Caki2 (cell line): Measurements from ENCODE around the gene WWC2. TPM values are rescaled to one million over a fixed set of nuclear protein-coding genes. Genes with fewer than 3 reads are reported as not detected.
"Not testable (repeated sequence)": the region's sequence is repeated elsewhere in the genome, so short reads cannot be mapped to it uniquely, and the experiment has no call there.

Experiments used
- DNase-seq: peaks from one replicate; pipeline ENCODE4 v3.0.0-alpha.2; 2015; ENCODE audit warnings: low read depth
- in situ Hi-C: cut with HindIII; loops from 2 replicates; pipeline ENCODE4 v1.10.0; 2016; ENCODE audit warnings: low sequenced_read_pairs, low pct_unique_long_range_greater_than_20kb, mixed read lengths
- total RNA-seq: library from RNA; depleted of rRNA; stranded (reverse); fragments of >200 nt; shearing (Covaris generic); gene quantifications from 2 replicates; pipeline ENCODE4 v1.2.3, GENCODE V29; 2014; ENCODE audit warnings: low replicate concordance

WWC2 gene
- total RNA-seq, 1 experiment from 2014 or later: 8.3 TPM

DNA sequence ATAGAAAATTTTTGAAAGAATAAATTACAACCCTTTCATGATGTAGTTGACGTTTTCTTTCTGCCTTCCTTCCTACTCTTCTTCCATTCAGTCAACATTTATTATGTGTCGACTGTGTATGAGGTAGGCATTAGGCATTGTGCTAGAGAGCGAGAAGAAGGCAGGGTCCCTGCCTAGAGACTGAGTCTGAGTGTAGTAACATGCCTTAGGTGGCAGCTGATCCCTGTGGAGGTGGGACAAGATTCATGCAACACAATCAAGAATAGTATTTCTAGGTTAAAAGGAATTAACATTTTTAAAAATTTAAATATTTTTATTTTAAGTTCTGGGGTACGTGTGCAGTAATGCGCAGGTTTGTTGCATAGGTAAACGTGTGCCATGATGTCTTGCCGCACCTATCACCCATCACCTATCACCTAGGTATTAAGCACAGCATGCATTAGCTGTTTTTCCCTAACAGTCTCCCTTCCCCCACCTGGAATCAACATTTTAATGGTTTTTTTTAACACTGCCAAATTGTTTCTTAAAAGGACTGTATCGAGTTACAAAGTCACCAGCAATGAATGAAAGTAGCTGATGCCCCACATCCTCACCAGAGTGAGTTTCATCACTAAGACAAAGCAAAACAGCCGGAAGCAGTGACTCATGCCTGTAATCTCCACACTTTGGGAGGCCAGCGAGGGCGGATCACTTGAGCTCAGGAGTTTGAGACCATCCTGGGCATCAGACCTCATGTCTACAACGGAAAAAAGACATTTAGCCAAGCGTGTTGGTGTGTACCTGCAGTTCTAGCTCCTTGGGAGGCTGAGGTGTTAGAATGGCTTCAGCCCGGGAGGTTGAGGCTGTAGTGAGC lies 84.0 kb downstream of the WWC2 start:
- in situ Hi-C loops: no loop called here
- DNase-seq: peak; percentile 81

GRCh38 chr4:183183906-183184535 lies 85.0 kb downstream of the WWC2 start:
- in situ Hi-C loops: no loop called here
- DNase-seq: no peak

DNA sequence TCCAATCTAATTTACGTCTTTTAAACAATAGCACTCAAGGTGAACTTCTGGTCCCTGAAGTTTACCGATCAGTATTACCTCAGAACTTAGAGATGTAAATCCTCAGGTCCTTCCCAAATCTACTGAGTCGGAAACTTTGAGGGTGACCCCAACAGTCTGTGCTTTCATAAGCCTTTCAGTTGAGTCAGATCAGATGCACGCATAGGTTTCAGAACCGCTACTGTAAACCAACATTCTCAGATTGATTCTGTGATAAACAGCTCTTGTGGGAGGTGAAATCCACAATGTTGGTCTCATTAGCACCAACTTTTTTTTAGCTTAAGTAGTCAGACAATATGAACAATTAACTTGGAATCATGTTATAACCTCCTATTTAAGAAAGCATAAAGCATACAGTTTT lies 86.0 kb downstream of the WWC2 start:
- DNase-seq: no peak
- in situ Hi-C loops: no loop called here

GRCh38 chr4:183185559-183185958 lies 86.5 kb downstream of the WWC2 start:
- in situ Hi-C loops: no loop called here
- no peak for DNase-seq

DNA sequence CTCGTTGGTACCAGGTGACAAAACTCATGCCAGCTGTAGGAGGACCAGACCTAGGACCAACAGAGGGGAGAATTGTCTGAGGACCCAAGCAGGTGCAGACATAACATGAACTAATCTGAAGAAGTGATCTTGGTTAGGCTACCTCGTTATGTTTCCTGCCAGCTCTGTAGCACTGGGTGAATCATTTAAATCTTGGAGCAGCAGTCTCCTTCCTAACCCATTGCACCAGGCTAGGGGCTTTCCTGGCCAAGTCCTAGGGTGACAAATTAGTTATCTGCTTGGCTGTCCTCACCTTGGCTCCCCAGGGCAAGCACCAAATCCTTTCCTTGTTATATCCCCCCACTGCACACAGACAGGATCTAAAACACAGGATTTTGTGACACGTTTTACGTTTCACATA lies 87.8 kb downstream of the WWC2 start:
- in situ Hi-C loops: no loop called here
- DNase-seq: no peak

DNA sequence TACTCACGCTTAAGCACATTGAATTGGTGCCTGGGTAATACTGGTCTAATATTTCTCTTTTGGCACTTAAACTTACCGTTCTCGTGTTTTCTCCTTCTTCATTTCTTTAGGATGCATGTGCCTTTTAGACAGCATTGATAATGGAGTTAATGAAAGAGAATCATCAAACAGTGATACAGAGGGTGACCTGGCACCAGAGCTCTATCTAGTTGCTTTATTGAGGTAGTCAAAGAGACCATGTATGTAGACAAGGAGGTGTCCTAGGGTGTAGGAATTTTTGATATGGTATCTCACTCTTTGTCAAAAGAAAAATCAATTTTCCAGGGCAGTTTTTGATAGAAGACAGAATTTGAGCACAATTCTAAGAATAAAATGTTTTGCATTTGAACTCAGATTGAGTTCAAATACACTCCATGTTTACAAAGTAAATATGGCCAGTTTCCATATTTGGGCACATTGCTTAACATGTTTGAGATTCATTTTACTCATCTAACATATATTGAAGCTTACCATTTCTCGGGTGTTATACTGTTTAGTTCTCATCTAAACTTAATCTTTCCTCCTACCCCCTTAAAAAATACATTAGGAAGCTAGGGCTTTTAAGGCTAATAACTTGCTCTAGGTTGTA lies 92.0 kb downstream of the WWC2 start:
- in situ Hi-C loops: no loop called here

GRCh38 chr4:183191630-183192029 lies 92.6 kb downstream of the WWC2 start:
- in situ Hi-C loops: no loop called here
- no peak for DNase-seq

More for the DNA sequence above, 92.0 kb downstream of the WWC2 start:
- no peak for DNase-seq

GRCh38 chr4:183192571-183192970 lies 93.5 kb downstream of the WWC2 start:
- DNase-seq: no peak
- in situ Hi-C loops: no loop called here

DNA sequence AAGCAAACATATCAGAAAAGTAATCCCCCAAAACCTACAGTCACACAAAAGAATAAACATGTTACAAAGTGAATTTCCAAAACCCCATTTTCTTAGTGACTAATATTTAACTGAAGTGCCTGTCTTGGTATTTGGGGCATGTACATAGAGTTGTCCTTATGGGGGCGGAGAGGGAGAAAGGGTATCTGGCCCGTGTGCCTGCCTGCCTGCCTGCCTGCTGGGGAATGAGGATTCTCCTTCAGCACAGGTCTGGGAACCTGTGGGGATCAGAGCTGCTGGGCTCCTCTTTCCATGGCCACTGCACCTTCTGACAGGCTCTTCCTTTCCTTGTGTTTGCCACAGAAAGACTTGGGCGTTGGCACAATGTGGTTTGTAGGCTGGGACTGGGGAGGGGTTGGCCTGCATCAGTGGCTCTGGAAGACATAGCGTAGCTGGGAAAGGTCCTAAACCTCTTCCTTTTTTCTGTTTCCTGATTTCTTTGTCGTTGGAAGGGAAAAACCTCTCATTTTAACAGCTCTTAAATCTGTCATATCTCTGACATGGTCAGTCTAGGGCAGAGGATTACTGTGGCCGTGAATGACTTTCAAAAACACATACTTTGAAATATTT lies 94.8 kb downstream of the WWC2 start:
- DNase-seq, in situ Hi-C loops: not testable (repeated sequence)

DNA sequence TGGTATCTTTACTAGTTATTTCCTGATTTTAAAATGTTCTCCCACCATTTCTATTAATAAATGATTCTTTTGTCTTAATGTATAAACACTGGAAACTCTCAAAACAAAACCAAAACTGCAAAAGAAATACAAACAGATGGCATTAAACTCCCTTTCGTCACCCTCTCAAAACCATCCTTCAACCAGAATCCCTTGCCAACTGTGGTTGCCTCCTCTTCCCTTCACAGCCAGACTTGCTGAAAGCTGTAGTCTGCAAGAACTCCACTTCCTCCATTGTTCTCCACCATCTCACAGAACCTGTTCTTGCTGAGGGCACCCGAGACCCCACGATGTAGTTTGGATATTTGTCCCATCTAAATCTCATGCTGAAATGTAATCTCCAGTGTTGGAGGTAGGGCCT lies 96.5 kb downstream of the WWC2 start:
- in situ Hi-C loops: no loop called here
- no peak for DNase-seq

GRCh38 chr4:183197140-183197539 lies 98.1 kb downstream of the WWC2 start:
- in situ Hi-C loops: no loop called here
- no peak for DNase-seq

DNA sequence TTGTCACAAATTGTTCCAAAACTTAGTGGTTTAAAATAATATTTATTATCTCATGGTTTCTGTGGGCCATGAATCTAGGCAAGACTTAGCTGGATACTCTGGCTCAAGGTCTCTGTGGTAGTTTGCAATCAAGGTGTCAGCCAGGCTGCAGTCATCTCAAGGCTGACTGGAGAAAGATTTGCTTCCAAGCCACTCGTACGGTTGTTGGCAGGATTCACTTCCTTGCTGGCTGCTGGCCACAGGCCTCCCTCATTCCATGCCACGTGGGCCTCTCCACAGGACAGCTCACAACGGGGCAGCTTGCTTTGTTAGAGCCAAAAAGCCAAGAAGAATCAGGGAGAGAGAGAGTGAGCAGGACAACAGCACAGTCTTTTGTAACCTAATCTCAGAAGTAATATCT lies 101.4 kb downstream of the WWC2 start:
- peak; percentile 34 for DNase-seq
- in situ Hi-C loops: no loop called here

GRCh38 chr4:183201331-183201730 lies 102.3 kb downstream of the WWC2 start:
- no peak for DNase-seq
- in situ Hi-C loops: no loop called here

GRCh38 chr4:183202523-183202922 lies 103.5 kb downstream of the WWC2 start:
- in situ Hi-C loops: no loop called here
- no peak for DNase-seq

GRCh38 chr4:183204793-183205192 lies 105.7 kb downstream of the WWC2 start:
- no peak for DNase-seq
- in situ Hi-C loops: no loop called here

DNA sequence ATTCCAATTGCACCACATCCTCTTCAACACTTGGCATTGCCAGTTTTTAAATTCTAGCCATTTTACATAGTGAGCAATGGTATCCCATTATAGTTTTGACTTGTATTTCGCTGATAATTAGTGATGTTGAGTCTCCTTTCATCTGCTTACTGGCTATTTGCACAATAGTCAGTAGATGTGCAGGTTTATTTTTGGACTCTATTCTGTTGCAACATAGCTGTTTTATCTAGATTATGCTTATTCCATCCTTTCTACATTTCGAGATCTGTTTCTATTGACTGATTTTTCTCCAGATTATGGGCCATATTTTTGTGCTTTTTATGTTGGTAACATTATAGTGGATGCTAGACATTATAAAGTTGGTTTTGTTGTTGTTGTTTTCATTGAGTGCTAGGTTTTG lies 106.1 kb downstream of the WWC2 start:
- DNase-seq: no peak
- in situ Hi-C loops: no loop called here

GRCh38 chr4:183205709-183206108 lies 106.7 kb downstream of the WWC2 start:
- in situ Hi-C loops: no loop called here
- DNase-seq: no peak

DNA sequence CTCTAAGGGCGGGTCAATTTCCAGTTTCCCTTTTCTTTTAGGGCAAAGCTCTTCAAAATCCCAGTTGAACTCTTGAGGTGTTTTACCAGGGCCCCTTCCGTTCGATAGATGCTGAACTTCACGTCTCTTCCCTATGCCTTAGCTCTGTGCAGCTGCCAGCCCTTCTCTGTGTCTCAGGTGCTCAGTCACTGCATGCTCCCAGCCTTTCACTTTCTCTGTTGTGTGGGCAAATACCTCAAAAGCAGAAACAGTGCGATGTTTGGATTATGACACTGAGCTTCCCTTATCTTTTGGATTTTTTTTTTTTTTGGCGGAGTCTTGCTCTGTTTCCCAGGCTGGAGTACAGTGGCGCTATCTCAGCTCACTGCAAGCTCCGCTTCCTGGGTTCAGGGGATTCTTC lies 112.5 kb downstream of the WWC2 start:
- in situ Hi-C loops: no loop called here
- DNase-seq: no peak

GRCh38 chr4:183213996-183214395 lies 114.9 kb downstream of the WWC2 start:
- in situ Hi-C loops: no loop called here

More at GRCh38 chr4:183213996-183214395, 114.9 kb downstream of the WWC2 start:
- DNase-seq: no peak
